ENCODE measurements around the gene LEFTY1. TPM values are rescaled to one million over a fixed set of nuclear protein-coding genes. Genes with fewer than 3 reads are reported as not detected.

Gene LEFTY1
- total and polyA plus RNA-seq, 2 of the 4 experiments (the other 2 are of a cell fraction), result not detected

- Histone ChIP-seq H2AK9ac (replicated peaks; ENCODE audit: low read depth, low read length, poor library complexity) (no peak overlapping the region), H3K4me1 (ENCODE audit: control insufficient read depth, insufficient read depth, low read length) (peaks cover 12% of the 10 kb centered on the region; the same call in 1 of the 2 replicates), H2BK120ac (ENCODE audit: low read depth, low read length) (no peak overlapping the region), H4K5ac (ENCODE audit: low read depth, low read length) (no peak overlapping the region), H3K14ac (replicated peaks; ENCODE audit: low read depth, low read length) (no peak overlapping the region), H2AFZ (replicated peaks; ENCODE audit: low read length, poor library complexity) (no peak overlapping the region), H3K79me1 (ENCODE audit: low read depth in 1 of 2, low read length in 2 of 2) (peaks cover 12 to 25% of the 10 kb centered on the region in 2 experiments; a peak in 3 of 4 replicates), H2BK15ac (ENCODE audit: low read depth, low read length) (no peak overlapping the region), H3K18ac (ENCODE audit: low read depth, low read length) (no peak overlapping the region), H3K56ac (ENCODE audit: extremely low read depth, insufficient read depth, low read length) (no peak overlapping the region), H2AK5ac (ENCODE audit: low read depth, low read length) (no peak overlapping the region), H3K23ac (ENCODE audit: low read depth, low read length) (no peak overlapping the region), H3K4me3 (ENCODE audit: insufficient read depth, low read depth, low read length) (no peak overlapping the region), H2BK5ac (ENCODE audit: low read depth, low read length, poor library complexity, severe bottlenecking) (no peak overlapping the region), H2BK20ac (ENCODE audit: low read depth, low read length) (no peak overlapping the region), H3K4ac (ENCODE audit: low read depth, low read length) (no peak overlapping the region), H3K27ac (ENCODE audit: insufficient read depth, low read length) (no peak overlapping the region), H4K91ac (ENCODE audit: insufficient read depth, low read depth, low read length) (no peak overlapping the region), H4K8ac (ENCODE audit: low read depth in 2 of 2, low read length in 2 of 2) (no peak overlapping the region), H3K9me3 (ENCODE audit: control insufficient read depth, insufficient read depth, low read length) (no peaks in the 10 kb centered on the region), H3K9me1 (ENCODE audit: insufficient read depth, low read length) (peaks cover 7% of the 10 kb centered on the region; the same call in 1 of the 2 replicates), H3K4me2 (ENCODE audit: low read depth, low read length) (no peak overlapping the region), H3K36me3 (ENCODE audit: control insufficient read depth, insufficient read depth, low read length) (no peaks in the 10 kb centered on the region), H4K20me1 (ENCODE audit: insufficient read depth, low read length) (peaks cover 12% of the 10 kb centered on the region), H3K9ac (ENCODE audit: low read depth, low read length) (no peak overlapping the region), H3K27me3 (ENCODE audit: control insufficient read depth, insufficient read depth, low read length) (no peaks in the 10 kb centered on the region)
- intact Hi-C loops (cut with micrococcal nuclease), result no loop called here
- POLR2A ChIA-PET (ENCODE audit: unreplicated experiment), result no interaction called here
- no peak for TF ChIP-seq SMC3 (IDR thresholded peaks at IDR 0.05; ENCODE audit: low read depth, low read length)
- no peak for TF ChIP-seq RAD21 (IDR thresholded peaks at IDR 0.05; ENCODE audit: low read length)
- TF ChIP-seq MAFK (IDR thresholded peaks at IDR 0.05; ENCODE audit: low read depth, low read length), result no peak
- no peak for TF ChIP-seq MXI1 (IDR thresholded peaks at IDR 0.05; ENCODE audit: borderline replicate concordance, low read depth, low read length)
- no peak for TF ChIP-seq CTCF (conservative IDR thresholded peaks at IDR 0.05; ENCODE audit: low read depth, low read length)
- no peak for TF ChIP-seq FOS (IDR thresholded peaks at IDR 0.05; ENCODE audit: low read depth, low read length)
- no peak for TF ChIP-seq RFX5 (IDR thresholded peaks at IDR 0.05; ENCODE audit: low read depth, low read length)
- TF ChIP-seq USF2 (IDR thresholded peaks at IDR 0.05; ENCODE audit: low read depth, low read length), result no peak
- no peak for TF ChIP-seq CHD1 (IDR thresholded peaks at IDR 0.05; ENCODE audit: low read depth, low read length)
- no peak for TF ChIP-seq RCOR1 (IDR thresholded peaks at IDR 0.05; ENCODE audit: insufficient replicate concordance, low read length)
- no peak for TF ChIP-seq CEBPB (IDR thresholded peaks at IDR 0.05; ENCODE audit: low read depth, low read length)
- TF ChIP-seq MAZ (IDR thresholded peaks at IDR 0.05; ENCODE audit: borderline replicate concordance, low read depth, low read length), result no peak
- no peak for TF ChIP-seq NFE2L2 (IDR thresholded peaks at IDR 0.05; ENCODE audit: low read depth, low read length)
- no peak for TF ChIP-seq BHLHE40 (IDR thresholded peaks at IDR 0.05; ENCODE audit: low read depth, low read length)
- TF ChIP-seq POLR2A (IDR thresholded peaks at IDR 0.05; ENCODE audit: low read depth, low read length), result no peak
- no peak for TF ChIP-seq ELK1 (IDR thresholded peaks at IDR 0.05; ENCODE audit: borderline replicate concordance, low read depth, low read length)
- dilution Hi-C loops (cut with HindIII; ENCODE audit: low sequenced_read_pairs, unreplicated experiment), result no loop called here
- CTCF ChIA-PET, result no interaction called here
- WGBS, 2 experiments (ENCODE audit: extremely low coverage in 2 of 2, insufficient read length in 1 of 2), result no CpG with 5 or more reads among the region's 6 CpGs
- in situ Hi-C loops (cut with MboI; ENCODE audit: low sequenced_read_pairs), result no loop called here
- ATAC-seq (ENCODE audit: low read depth), result no peak
- no TSS peak for BruUV-seq (replicated peaks)
- DNase-seq, result no peak
These were observed 3.6 kb downstream of the LEFTY1 start for GRCh38 chr1:225885336-225885735.
